ENCODE measurements around the gene SNTB2.

GRCh38 chr16:69186642-69187445 is at the start of gene SNTB2:
- TF ChIP-seq POLR2A (IDR thresholded peaks at IDR 0.05; ENCODE audit: low read depth, low read length) (peak; percentile 58; the same call in 1 of the 2 replicates), POLR2AphosphoS5 (IDR thresholded peaks at IDR 0.05; ENCODE audit: low read depth, low read length) (peak; percentile 43; the same call in 1 of the 2 replicates)

All from GM12892 (cell line).